ENCODE measurements around the gene NPB. TPM values are rescaled to one million over a fixed set of nuclear protein-coding genes. Genes with fewer than 3 reads are reported as not detected.

NPB gene
- total RNA-seq, 4 donors from 2014 or later: 0.12 to 0.16 TPM; not detected in 2

DNA sequence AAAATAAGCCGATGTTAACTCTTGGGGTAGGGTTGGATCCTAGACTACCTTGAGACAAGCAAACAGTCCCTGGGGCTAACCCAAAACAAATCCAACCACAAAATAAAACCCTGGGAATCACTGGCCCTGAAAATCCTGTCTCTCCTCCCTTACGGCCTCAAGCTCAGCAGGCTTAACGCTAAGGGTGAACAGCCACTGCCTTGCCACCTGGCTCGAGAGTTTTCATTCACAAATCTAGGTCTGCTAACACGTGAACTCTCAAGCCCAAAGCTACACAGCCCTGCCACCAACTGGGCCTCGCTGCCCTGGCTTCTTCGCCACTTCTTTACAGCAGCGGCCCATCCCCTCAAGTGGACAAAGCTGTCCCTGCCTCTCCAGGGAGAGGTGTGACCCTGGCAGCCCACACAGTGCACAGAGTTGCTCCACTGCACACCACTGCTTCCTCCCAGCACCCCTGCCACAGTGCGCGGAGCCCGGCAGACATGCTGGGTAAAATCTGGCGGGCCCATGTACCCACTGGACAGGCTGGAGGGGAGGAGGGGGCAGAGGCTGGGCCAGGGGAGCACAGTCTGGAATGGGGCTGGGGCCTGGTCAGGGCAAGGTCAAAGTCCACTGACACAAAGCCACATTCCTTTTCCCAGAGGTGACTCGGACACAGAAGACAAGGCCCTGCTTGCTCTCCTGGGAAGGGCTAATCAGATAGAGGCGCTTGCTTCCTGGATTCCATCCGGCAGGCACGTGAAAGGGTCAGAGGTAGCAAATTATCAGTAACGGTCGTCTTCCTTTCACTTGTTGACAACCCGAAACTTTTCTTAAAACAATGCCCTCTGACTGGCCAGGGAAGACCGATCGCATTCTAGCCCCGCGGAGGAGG is 8.2 kb downstream of the NPB start:
- Histone ChIP-seq H3K4me1 (peaks cover 0 to 19% (median 6%) of the 10 kb centered on the region in 3 donors), H3K27ac (peak overlapping the region in 3 of 4 donors; percentile 72 to 88 (median 85)), H3K36me3 (peaks cover 0 to 76% of the 10 kb centered on the region in 2 donors), H3K9me3 (no peaks in the 10 kb centered on the region), H3K4me3 (peak overlapping the region; percentile 38 to 84), H3K27me3 (no peaks in the 10 kb centered on the region)
- 45 to 90% methylated on average over 2 to 11 of the region's 23 CpGs for WGBS, 2 donors (ENCODE audit: low coverage in 1 of 2)
- ATAC-seq: no peak
- TF ChIP-seq POLR2AphosphoS5 (IDR thresholded peaks at IDR 0.05) (no peak), POLR2A (IDR thresholded peaks at IDR 0.05) (peak in 1 of 2 donors; percentile 9), EP300 (IDR thresholded peaks at IDR 0.05) (no peak)
- TF ChIP-seq, protein P1, sequence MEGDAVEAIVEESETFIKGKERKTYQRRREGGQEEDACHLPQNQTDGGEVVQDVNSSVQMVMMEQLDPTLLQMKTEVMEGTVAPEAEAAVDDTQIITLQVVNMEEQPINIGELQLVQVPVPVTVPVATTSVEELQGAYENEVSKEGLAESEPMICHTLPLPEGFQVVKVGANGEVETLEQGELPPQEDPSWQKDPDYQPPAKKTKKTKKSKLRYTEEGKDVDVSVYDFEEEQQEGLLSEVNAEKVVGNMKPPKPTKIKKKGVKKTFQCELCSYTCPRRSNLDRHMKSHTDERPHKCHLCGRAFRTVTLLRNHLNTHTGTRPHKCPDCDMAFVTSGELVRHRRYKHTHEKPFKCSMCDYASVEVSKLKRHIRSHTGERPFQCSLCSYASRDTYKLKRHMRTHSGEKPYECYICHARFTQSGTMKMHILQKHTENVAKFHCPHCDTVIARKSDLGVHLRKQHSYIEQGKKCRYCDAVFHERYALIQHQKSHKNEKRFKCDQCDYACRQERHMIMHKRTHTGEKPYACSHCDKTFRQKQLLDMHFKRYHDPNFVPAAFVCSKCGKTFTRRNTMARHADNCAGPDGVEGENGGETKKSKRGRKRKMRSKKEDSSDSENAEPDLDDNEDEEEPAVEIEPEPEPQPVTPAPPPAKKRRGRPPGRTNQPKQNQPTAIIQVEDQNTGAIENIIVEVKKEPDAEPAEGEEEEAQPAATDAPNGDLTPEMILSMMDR (IDR thresholded peaks at IDR 0.05): no peak

DNA sequence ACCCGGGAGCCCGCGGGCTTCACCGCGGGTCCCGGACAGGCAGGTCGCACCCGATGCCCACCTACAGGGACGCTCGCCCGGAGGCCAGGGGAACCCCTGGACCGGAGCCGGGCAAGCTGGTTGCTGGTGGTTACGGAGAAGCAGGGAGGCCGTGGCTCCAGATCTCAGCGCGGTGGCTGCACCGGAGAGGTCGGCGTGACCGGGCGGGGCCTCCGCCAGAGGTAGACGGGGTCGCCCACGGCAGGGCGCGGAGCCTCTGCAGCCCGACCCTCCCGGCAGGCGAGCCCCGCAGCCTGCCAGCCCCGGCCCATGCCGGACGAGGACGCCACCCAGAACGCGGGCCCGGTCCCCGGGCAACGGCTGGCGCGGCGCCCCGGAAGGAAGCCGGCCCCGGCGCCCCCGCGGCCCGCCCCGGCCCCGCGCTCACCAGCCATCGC is 8.8 kb downstream of the NPB start:
- Histone ChIP-seq H3K27me3 (no peaks in the 10 kb centered on the region), H3K27ac (peak overlapping the region in 3 of 4 donors; percentile 72 to 88 (median 85)), H3K4me1 (peaks cover 0 to 24% (median 6%) of the 10 kb centered on the region in 3 donors), H3K4me3 (peak overlapping the region; percentile 38 to 84), H3K36me3 (peaks cover 0 to 76% of the 10 kb centered on the region in 2 donors), H3K9me3 (no peaks in the 10 kb centered on the region)
- TF ChIP-seq POLR2AphosphoS5 (IDR thresholded peaks at IDR 0.05) (no peak), POLR2A (IDR thresholded peaks at IDR 0.05) (no peak), EP300 (IDR thresholded peaks at IDR 0.05) (no peak)
- TF ChIP-seq, protein P1 (IDR thresholded peaks at IDR 0.05): peak in 1 of 4 experiments; percentile 2
- ATAC-seq: no peak
- no CpG with 5 or more reads among the region's 55 CpGs for WGBS, 2 donors (ENCODE audit: low coverage in 1 of 2)

DNA sequence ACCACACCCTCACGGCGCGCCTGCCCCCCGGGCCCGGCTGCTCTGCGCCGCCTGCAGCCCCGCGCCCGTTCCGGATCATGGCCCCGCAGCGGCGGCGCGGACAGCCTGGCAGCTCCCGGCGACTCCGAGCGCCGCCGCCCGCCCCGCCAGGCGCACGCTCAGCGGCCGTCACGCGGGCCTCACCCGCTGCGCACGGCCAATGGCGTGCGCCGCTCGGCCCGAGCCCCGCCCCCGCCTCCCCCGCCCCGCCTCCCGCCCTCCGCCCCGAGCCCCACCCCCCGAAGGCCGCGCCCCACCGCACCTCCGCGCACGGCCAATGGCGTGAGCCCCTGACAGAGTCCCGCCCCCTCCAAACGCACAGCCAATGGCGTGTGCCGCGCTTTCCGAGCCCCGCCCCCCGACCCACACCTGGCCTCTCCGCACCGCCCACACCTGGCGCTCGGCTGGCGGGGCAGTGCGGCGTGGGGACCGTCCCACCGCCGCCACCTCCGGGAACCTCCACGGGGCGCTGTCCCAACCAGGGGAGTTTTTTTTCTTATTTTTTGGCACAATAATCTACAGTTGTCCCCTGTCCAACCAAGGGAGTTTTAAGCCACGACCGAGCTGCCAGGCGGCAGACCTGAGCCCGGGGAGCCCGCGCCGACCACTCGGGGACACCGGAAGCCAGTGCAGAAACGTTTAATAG is 9.4 kb downstream of the NPB start, which contains the start of gene PCYT2:
TSS of gene PCYT2 (minus strand) at position 123 of the 685 bp plus-strand sequence. CDS start at position 79, 44 bp downstream.
- H3K27ac ChIP-seq: peak within 1 kb of the TSS; percentile 10 to 88 (median 80)
- H3K4me3 ChIP-seq: peak within 1 kb of the TSS; percentile 38 to 84
- H3K9me3 ChIP-seq: no peaks in the 10 kb centered on the region
- ATAC-seq: peak; percentile 93
- no peaks in the 10 kb centered on the region for H3K27me3 ChIP-seq
- no CpG with 5 or more reads among the region's 84 CpGs for WGBS, 2 donors (ENCODE audit: low coverage in 1 of 2)
- peaks cover 0 to 30% (median 6%) of the 10 kb centered on the region in 3 donors for H3K4me1 ChIP-seq
- peaks cover 0 to 72% of the 10 kb centered on the region in 2 donors for H3K36me3 ChIP-seq
- TF ChIP-seq EP300 (IDR thresholded peaks at IDR 0.05) (no peak), POLR2A (IDR thresholded peaks at IDR 0.05) (peak; percentile 34 to 72)

DNA sequence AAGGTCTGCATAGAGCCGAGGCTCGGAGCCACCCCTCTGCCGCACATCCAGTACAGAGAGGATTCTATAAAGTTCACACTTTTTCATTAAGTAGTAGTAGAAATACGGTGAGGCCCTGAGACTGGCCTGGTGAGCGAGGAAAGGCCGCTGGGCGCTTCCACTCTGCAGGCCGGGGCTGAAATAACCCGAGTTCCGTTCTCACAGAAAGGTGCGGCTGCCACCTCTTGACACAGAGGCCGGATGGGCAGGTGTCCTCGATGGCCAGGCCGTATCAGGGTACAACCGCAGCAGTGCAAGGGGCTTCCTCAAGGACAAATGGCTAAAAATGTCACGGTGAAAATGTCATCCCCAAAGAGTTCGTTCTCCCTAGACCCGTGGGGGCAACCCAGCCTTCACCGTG is 9.9 kb downstream of the NPB start:
- Histone ChIP-seq H3K4me1 (peaks cover 3 to 35% (median 11%) of the 10 kb centered on the region in 3 donors), H3K9me3 (no peaks in the 10 kb centered on the region), H3K4me3 (peak overlapping the region in 1 of 2 donors; percentile 84), H3K27me3 (no peaks in the 10 kb centered on the region), H3K36me3 (peaks cover 0 to 67% of the 10 kb centered on the region in 2 donors), H3K27ac (peak overlapping the region; percentile 10 to 88 (median 80))
- WGBS, 2 donors (ENCODE audit: low coverage in 1 of 2): 89 to 100% methylated on average over 3 to 7 of the region's 19 CpGs
- TF ChIP-seq, protein P1 (IDR thresholded peaks at IDR 0.05): no peak
- TF ChIP-seq POLR2AphosphoS5 (IDR thresholded peaks at IDR 0.05): no peak
- no peak for TF ChIP-seq EP300 (IDR thresholded peaks at IDR 0.05)
- TF ChIP-seq POLR2A (IDR thresholded peaks at IDR 0.05): no peak
- ATAC-seq: no peak
